GM21619 (cell line): ENCODE data around the gene TIA1.
A peak's percentile ranks its signal among the peaks of the same experiment; 100 is the strongest.

ENCODE experiments used
- ATAC-seq: cut with Tn5 transposase; IDR thresholded peaks from one replicate; pipeline ENCODE4 v1.9.1; 2021; ENCODE audit not compliant: unreplicated experiment

The TIA1 gene

DNA sequence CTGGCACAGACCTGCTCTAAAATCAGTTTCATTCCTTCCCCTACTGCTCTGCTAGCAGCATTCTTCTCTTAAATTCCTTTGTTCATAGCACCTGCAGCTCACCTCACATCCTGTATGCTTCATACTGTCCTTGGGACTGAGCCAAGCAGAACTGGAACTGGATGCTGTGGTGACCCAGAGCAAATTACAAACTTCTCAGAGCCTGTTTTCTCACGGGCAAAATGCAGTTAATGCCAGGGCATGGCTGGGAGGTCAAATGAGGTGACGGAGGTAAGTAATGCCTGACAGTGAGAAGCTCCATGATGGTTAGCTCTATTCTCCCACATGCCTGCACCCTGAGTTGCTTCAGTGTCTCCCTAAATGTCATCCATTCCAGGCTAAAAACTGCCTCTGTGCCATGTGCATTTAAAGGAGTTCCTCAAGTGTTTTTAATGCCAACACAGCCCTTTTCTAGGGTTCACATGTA, 87.3 kb downstream of the TIA1 start:
- ATAC-seq: peak; percentile 69

GRCh38 chr2:70160545-70160944, 87.9 kb downstream of the TIA1 start:
- ATAC-seq: no peak
